DMS53 (cell line): ENCODE results near the gene SMIM23.
A peak's percentile ranks its signal among the peaks of the same experiment; 100 is the strongest.

ENCODE experiments used
- DNase-seq: peaks from one replicate; lab custom pipeline; 2025; lab: John Stamatoyannopoulos, UW

SMIM23 gene

GRCh38 chr5:171785517-171785916 lies at the start of gene SMIM23:
Gene SMIM23 (plus strand): TSS chr5:171785817. CDS start chr5:171785872, 55 bp downstream.
- peak; percentile 98 for DNase-seq

GRCh38 chr5:171736976-171737891 lies 48.4 kb upstream of the SMIM23 start:
- no peak for DNase-seq

- no peak for DNase-seq
These were observed 47.1 kb upstream of the SMIM23 start for GRCh38 chr5:171738501-171738900.

GRCh38 chr5:171739271-171739670 lies 46.3 kb upstream of the SMIM23 start:
- DNase-seq: no peak

GRCh38 chr5:171743436-171744076 lies 42.1 kb upstream of the SMIM23 start:
- DNase-seq: no peak

- no peak for DNase-seq
These were observed 41.4 kb upstream of the SMIM23 start for GRCh38 chr5:171744264-171744663.

- no peak for DNase-seq
These were observed 40.7 kb upstream of the SMIM23 start for GRCh38 chr5:171744882-171745281.

GRCh38 chr5:171745602-171746001 lies 40.0 kb upstream of the SMIM23 start:
- DNase-seq: no peak

- peak; percentile 14 for DNase-seq
These were observed 38.4 kb upstream of the SMIM23 start for GRCh38 chr5:171747061-171747859.

GRCh38 chr5:171748720-171749119 lies 36.9 kb upstream of the SMIM23 start:
- DNase-seq: no peak

- DNase-seq: no peak
These were observed 36.3 kb upstream of the SMIM23 start for GRCh38 chr5:171749365-171749764.

GRCh38 chr5:171750311-171750788 lies 35.3 kb upstream of the SMIM23 start:
- DNase-seq: peak; percentile 56

- no peak for DNase-seq
These were observed 30.2 kb upstream of the SMIM23 start for GRCh38 chr5:171755354-171755821.

GRCh38 chr5:171757853-171758535 lies 27.6 kb upstream of the SMIM23 start:
- DNase-seq: peak; percentile 64

GRCh38 chr5:171759777-171760176 lies 25.8 kb upstream of the SMIM23 start:
- no peak for DNase-seq

GRCh38 chr5:171762021-171762608 lies 23.5 kb upstream of the SMIM23 start:
- DNase-seq: no peak

- DNase-seq: no peak
These were observed 22.7 kb upstream of the SMIM23 start for GRCh38 chr5:171762903-171763302.

- DNase-seq: no peak
These were observed 21.4 kb upstream of the SMIM23 start for GRCh38 chr5:171764265-171764664.

GRCh38 chr5:171766875-171767274 lies 18.7 kb upstream of the SMIM23 start:
- no peak for DNase-seq

- DNase-seq: no peak
These were observed 15.5 kb upstream of the SMIM23 start for GRCh38 chr5:171770153-171770552.

- DNase-seq: no peak
These were observed 13.8 kb upstream of the SMIM23 start for GRCh38 chr5:171771856-171772255.
